ENCODE results near the gene MYH11.
A peak's percentile ranks its signal among the peaks of the same experiment; 100 is the strongest.

The MYH11 gene

GRCh38 chr16:15898654-15899053 is 41.8 kb upstream of the MYH11 start:
- TF ChIP-seq CTCF (IDR thresholded peaks at IDR 0.05; ENCODE audit: low read depth, low read length): no peak
- no peak overlapping the region for H3K4me3 ChIP-seq (ENCODE audit: low read depth, low read length)
- DNase-seq (ENCODE audit: low read depth, low spot score): no peak
- in situ Hi-C loops (cut with HindIII; ENCODE audit: low sequenced_read_pairs): loop anchor here (25.0 kb wide), 1 partner anchor 89 kb away; no protein-coding TSS in a partner anchor

GRCh38 chr16:15897834-15898254 is 41.0 kb upstream of the MYH11 start:
- TF ChIP-seq CTCF (IDR thresholded peaks at IDR 0.05; ENCODE audit: low read depth, low read length): no peak
- in situ Hi-C loops (cut with HindIII; ENCODE audit: low sequenced_read_pairs): loop anchor here (25.0 kb wide), 1 partner anchor 89 kb away; no protein-coding TSS in a partner anchor
- no peak overlapping the region for H3K4me3 ChIP-seq (ENCODE audit: low read depth, low read length)
- DNase-seq (ENCODE audit: low read depth, low spot score): peak; percentile 53

GRCh38 chr16:15897121-15897780 is 40.4 kb upstream of the MYH11 start:
- TF ChIP-seq CTCF (IDR thresholded peaks at IDR 0.05; ENCODE audit: low read depth, low read length): no peak
- no peak for DNase-seq (ENCODE audit: low read depth, low spot score)
- in situ Hi-C loops (cut with HindIII; ENCODE audit: low sequenced_read_pairs): loop anchor here (25.0 kb wide), 1 partner anchor 90 kb away; no protein-coding TSS in a partner anchor
- no peak overlapping the region for H3K4me3 ChIP-seq (ENCODE audit: low read depth, low read length)

- H3K4me3 ChIP-seq (ENCODE audit: low read depth, low read length): no peak overlapping the region
- in situ Hi-C loops (cut with HindIII; ENCODE audit: low sequenced_read_pairs): loop anchor here (25.0 kb wide), 1 partner anchor 93 kb away; no protein-coding TSS in a partner anchor
- TF ChIP-seq CTCF (IDR thresholded peaks at IDR 0.05; ENCODE audit: low read depth, low read length): no peak
- no peak for DNase-seq (ENCODE audit: low read depth, low spot score)
These were observed 37.9 kb upstream of the MYH11 start for GRCh38 chr16:15894571-15895374.

- in situ Hi-C loops (cut with HindIII; ENCODE audit: low sequenced_read_pairs): loop anchor here (25.0 kb wide), 1 partner anchor 96 kb away; no protein-coding TSS in a partner anchor
These were observed 34.7 kb upstream of the MYH11 start for GRCh38 chr16:15891508-15891907.

More at GRCh38 chr16:15891508-15891907, 34.7 kb upstream of the MYH11 start:
- no peak overlapping the region for H3K4me3 ChIP-seq (ENCODE audit: low read depth, low read length)
- no peak for DNase-seq (ENCODE audit: low read depth, low spot score)
- no peak for TF ChIP-seq CTCF (IDR thresholded peaks at IDR 0.05; ENCODE audit: low read depth, low read length)

Measured in astrocyte of the spinal cord (primary cell).